Raji (cell line): ENCODE results near the gene WDR1.

Experiments used
- POLR2A ChIP-seq: IDR thresholded peaks from 2 replicates; pipeline ENCODE4 v1.6.1; 2011; ENCODE audit warnings: low read depth, low read length, control low read depth; ENCODE audit not compliant: insufficient read depth

The WDR1 gene

DNA sequence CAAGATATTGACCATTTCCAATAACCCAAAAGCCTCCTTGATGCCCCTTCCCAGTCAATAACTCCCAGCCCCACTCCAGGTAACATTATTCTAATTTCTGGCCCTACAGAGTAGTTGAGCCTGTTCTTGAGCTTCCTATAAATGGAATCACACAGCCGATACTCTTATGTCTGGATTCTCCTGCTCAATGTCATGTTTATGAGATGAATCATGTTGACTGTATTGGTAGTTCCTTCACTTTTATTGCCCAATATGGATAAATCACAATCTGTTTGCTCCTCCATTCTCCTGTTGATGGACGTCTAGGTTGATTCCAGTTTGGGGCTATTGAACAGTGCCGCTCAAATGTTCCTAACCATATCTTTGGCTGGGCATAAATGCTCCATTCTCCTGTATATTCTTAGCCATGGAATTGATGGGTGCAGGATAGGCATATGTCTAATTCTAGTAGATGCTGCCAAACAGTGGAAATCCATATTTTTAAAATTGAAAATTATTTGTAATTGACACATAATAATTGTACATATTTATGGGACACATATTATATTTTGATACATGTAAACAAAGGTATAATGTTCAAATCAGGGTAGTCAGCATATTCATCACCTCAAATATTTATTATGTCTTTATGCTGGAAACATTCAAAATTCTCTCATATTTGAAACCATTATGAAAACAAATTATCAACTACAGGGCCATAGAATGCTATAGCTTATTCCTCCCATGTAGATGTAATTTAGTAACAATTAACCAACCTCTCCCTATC is 54.8 kb downstream of the WDR1 start:
- no peak for TF ChIP-seq POLR2A

DNA sequence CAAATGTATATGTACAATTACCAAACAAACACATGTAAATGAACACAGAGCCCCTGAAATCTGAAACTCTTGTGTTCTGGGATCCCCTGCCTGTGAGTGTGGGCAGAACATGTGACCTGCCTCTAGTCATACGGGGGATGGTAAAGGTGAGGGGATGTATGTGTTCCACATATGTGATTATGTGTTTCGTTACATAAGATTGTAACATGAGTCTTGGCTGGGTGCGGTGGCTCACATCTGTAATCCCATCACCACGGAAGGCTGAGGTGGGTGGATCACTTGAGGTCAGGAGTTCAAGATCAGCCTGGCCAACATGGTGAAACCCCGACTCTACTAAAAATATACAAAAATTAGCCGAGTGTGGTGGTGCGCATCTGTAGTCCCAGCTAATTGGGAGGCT is 58.2 kb downstream of the WDR1 start:
- no peak for TF ChIP-seq POLR2A

- TF ChIP-seq POLR2A, result no peak
Measured at GRCh38 chr4:10057023-10057395, 59.6 kb downstream of the WDR1 start.

- no peak for TF ChIP-seq POLR2A
Measured at GRCh38 chr4:10056334-10057022, 60.1 kb downstream of the WDR1 start.

GRCh38 chr4:10055871-10056270 is 60.7 kb downstream of the WDR1 start:
- TF ChIP-seq POLR2A, result no peak

DNA sequence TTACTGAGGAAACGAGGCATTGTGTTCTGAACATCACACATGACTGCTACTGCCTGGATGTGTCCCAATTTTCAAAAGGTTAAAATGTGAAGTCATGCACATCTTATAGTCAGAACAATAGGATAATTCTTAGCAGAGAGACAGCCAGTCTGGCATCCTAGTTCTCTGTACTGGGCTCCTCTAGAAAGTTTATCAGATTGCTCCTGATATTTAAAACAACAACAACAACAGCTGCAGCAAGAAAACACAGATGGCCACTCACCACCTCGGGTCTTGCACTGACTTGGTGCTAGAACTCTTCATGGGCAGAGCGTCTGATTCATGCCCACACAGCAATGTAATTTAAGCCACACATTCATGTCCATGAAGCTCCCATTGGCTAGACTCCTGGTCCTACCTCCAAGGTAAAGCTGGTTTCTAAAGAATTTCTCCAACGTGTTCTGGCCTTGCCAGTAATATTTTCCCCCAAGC is 62.0 kb downstream of the WDR1 start:
- no peak for TF ChIP-seq POLR2A

DNA sequence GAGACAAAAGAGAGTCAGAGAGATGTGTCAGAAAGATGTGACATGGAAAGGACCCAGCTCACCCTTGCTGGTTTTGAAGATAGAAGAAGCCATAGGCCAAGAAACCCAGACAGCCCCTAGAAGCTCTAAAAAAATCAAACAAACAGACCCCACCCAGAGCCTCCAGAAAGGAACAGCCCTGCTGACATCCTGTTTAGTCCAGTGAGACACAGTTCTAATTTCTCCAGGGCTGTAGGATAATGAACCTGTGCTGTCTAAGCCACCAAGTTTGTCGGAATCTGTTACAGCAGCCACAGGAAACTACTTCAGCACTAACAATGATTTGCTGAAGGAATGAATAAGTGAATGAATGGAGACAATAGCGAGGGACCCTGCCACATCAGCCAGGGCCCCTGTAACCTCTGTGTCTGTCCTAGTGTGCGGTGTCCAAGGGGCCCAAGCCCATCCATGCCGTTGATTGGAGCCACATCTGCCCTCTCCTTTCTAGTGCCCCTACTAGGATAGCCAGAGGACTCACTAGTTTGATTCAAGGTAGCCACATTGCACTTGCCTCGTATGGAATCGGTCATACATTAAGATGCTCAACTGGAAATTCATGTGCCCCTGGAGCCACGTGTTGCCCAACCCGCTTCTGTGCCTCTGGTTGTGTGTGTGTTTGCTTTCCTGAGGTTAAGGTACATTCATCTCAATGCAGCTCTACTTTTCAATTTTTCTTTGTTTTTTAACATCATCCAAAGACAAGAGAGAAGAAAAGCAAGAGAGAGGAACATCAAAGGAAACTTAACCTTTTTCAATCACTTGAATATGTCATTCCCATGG is 62.8 kb downstream of the WDR1 start:
- TF ChIP-seq POLR2A, result no peak

DNA sequence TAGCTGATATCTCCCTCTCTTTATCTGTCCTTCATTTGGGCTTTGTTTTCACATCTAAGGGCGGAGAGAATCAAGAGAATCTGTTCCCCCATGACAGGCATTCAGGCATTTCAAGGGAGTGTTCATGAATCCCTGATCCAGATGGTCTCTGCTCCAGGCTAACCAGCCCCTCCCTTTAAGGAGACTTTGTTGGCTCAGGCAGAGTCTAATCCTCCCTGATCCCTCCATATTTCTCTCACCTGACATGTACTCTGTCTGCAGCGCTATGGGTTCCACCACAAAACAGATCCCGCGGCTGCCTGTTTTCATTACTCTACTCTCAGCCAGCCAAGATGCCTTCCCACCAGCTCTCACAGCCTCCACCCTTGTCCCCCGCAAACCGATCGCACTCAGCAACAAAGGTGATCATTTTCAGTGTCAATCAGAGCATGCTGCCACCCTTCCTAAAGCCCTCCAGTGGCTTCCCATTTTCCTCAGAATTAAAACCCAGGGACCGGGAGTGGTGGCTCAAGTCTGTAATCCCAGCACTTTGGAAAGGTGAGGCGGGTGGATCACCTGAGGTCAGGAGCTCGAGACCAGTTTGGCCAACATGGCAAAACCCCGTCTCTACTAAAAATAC is 65.0 kb downstream of the WDR1 start:
- no peak for TF ChIP-seq POLR2A

DNA sequence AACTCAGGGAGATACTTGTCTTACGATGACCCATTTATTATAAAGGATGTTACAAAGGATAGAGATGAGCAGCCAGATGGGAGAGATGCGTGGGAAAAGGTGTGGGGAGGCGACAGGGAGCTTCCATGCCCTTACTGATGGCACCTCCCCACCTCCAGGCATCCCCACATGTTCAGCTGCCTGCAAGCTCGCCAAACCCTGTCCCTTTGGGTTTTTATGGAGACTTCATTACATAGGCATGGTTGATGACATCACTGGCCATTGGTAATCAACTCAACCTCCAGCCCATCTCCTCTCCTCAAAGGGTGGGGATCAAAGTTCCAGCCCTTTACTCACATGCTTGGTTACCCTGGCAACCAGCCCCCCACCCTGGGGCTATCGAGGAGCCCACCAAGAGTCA is 65.9 kb downstream of the WDR1 start:
- no peak for TF ChIP-seq POLR2A

- TF ChIP-seq POLR2A, result no peak
Measured at GRCh38 chr4:10050261-10050661, 66.3 kb downstream of the WDR1 start.

GRCh38 chr4:10048941-10049697 is 67.5 kb downstream of the WDR1 start:
- no peak for TF ChIP-seq POLR2A

DNA sequence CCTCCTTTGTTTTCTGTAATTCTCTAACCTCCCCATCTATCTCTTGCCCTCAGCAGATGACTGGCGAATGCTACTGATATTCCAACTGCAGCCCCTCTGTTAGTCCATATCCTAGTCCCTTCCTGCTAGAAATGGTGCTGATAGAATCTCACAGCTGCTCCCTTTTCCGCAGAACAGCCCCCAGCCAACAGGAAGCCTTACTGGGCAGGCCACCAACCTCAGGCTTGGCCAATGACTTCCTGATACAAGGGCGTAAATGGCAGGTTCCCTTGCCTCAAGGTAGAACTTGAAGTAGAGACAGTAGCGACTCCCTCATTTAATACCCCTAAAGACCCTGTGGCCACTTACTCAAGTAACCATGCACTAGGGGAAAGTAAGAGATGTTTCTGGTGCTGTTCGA is 68.6 kb downstream of the WDR1 start:
- no peak for TF ChIP-seq POLR2A

- no peak for TF ChIP-seq POLR2A
Measured at GRCh38 chr4:10046471-10046870, 70.1 kb downstream of the WDR1 start.

DNA sequence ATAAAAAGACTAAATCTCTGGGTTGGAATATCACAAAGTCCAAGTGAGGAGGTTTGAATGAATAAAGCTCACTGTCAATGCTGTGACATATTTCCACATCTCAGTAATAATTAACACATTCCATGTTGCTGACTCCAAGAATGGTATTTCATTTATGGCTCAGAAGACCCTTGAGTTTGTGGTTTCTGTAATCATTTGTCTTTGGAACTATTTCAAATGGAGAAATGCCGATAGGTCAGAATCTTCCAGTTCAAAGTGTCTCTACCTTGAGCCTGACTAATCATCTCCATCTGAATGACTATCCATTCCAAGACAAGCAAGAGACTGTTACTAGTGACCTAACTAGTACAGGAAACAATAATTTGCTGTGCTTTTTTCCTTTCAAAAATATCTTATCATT is 71.1 kb downstream of the WDR1 start:
- no peak for TF ChIP-seq POLR2A

DNA sequence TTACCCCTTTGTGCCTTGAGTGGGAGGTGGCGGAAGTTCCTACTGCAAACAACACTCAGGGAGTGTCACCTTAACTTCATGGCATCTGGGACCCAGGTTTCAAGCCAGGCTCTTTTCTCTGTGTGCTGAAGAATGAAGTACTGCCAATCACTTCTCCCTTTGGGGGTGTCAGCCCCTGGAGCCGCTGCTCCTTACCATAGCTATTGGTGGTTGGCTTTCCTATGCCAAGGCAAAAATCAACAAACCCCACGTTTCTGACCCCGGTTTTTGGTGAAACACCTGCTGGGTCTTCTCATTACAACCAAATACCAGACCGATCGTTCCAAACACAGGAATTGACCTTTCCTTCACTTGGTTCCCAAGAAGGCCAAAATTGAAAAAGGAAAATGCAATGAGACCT is 75.6 kb downstream of the WDR1 start:
- no peak for TF ChIP-seq POLR2A
